Measurements from ENCODE around the gene ANKRD34C.

GRCh38 chr15:79311901-79312553 is 29.5 kb downstream of the ANKRD34C start:
- TF ChIP-seq CTCF (conservative IDR thresholded peaks at IDR 0.05; ENCODE audit: low read depth, low read length) (no peak), EZH2 (IDR thresholded peaks at IDR 0.05; ENCODE audit: borderline replicate concordance, low read depth, low read length, poor library complexity, severe bottlenecking) (no peak)
